GM23338 (cell line): ENCODE results near the gene MYADM. TPM values are rescaled to one million over a fixed set of nuclear protein-coding genes. Genes with fewer than 3 reads are reported as not detected.

ENCODE experiments used
- ATAC-seq: fragments of 200-7000 bp; cut with Tn5 transposase; 3 replicates; pipeline ENCODE4 v1.9.1; 2020
- DNase-seq: peaks from one replicate; pipeline ENCODE4 v3.0.0-alpha.2; 2015; ENCODE audit warnings: low spot score
- H2AFZ ChIP-seq: fragments of 200-600 bp; sonication (generic); 2 replicates; pipeline ENCODE4 v1.8.0; 2016; ENCODE audit warnings: antibody characterized with exemption, mild to moderate bottlenecking, moderate library complexity
- H3F3A ChIP-seq: fragments of 200-600 bp; sonication (generic); replicated peaks from 2 replicates; pipeline ENCODE4 v1.8.0; 2017; ENCODE audit warnings: antibody characterized with exemption, mixed run types, low read depth
- H3K27ac ChIP-seq: fragments of 200-600 bp; sonication (generic); 2 replicates; pipeline ENCODE4 v1.6.1; 2016; ENCODE audit warnings: low read depth
- H3K27me3 ChIP-seq: fragments of 200-600 bp; sonication (generic); 2 replicates; pipeline ENCODE4 v1.8.0; 2016; ENCODE audit warnings: mild to moderate bottlenecking, mixed run types, moderate library complexity; ENCODE audit not compliant: insufficient read depth
- H3K36me3 ChIP-seq: fragments of 200-600 bp; sonication (generic); 2 replicates; pipeline ENCODE4 v1.8.0; 2016; ENCODE audit warnings: mild to moderate bottlenecking; ENCODE audit not compliant: insufficient read depth
- H3K4me1 ChIP-seq: fragments of 200-600 bp; sonication (generic); 2 replicates; pipeline ENCODE4 v1.8.0; 2016; ENCODE audit warnings: mild to moderate bottlenecking, moderate library complexity; ENCODE audit not compliant: insufficient read depth
- H3K4me2 ChIP-seq: fragments of 200-600 bp; sonication (generic); 2 replicates; pipeline ENCODE4 v1.7.1; 2017; ENCODE audit warnings: mixed run types
- H3K4me3 ChIP-seq: fragments of 200-600 bp; sonication (generic); 2 replicates; pipeline ENCODE4 v1.6.1; 2016; ENCODE audit warnings: mixed run types
- H3K79me2 ChIP-seq: fragments of 200-600 bp; sonication (generic); replicated peaks from 2 replicates; pipeline ENCODE4 v1.8.0; 2017; ENCODE audit warnings: mild to moderate bottlenecking; ENCODE audit not compliant: insufficient read depth
- H3K9me2 ChIP-seq: fragments of 200-600 bp; sonication (generic); 2 replicates; pipeline ENCODE4 v1.8.0; 2017; ENCODE audit not compliant: insufficient read depth
- H4K20me1 ChIP-seq: fragments of 200-600 bp; sonication (generic); replicated peaks from 2 replicates; pipeline ENCODE4 v1.8.0; 2017; ENCODE audit warnings: mild to moderate bottlenecking; ENCODE audit not compliant: insufficient read depth
- H3K27ac Mint-ChIP-seq: 2 replicates; pipeline ENCODE4 v1.8.0; 2020; ENCODE audit warnings: inconsistent platforms, mild to moderate bottlenecking, moderate library complexity, mixed read lengths
- H3K27me3 Mint-ChIP-seq: 3 replicates; pipeline ENCODE4 v1.8.0; 2022; ENCODE audit warnings: low read depth, mild to moderate bottlenecking, moderate library complexity, mixed read lengths, inconsistent platforms; ENCODE audit not compliant: insufficient read depth, poor library complexity
- H3K36me3 Mint-ChIP-seq: 3 replicates; pipeline ENCODE4 v1.8.0; 2021; ENCODE audit warnings: low read depth, mild to moderate bottlenecking, inconsistent platforms, moderate library complexity, mixed read lengths
- H3K4me1 Mint-ChIP-seq: 3 replicates; pipeline ENCODE4 v1.8.0; 2020; ENCODE audit warnings: mild to moderate bottlenecking, inconsistent platforms, mixed read lengths
- H3K4me3 Mint-ChIP-seq: 3 replicates; pipeline ENCODE4 v1.8.0; 2021; ENCODE audit warnings: moderate library complexity, mild to moderate bottlenecking, inconsistent platforms, mixed read lengths
- H3K9me3 Mint-ChIP-seq: 3 replicates; pipeline ENCODE4 v1.8.0; 2020; ENCODE audit warnings: moderate library complexity, mild to moderate bottlenecking, inconsistent platforms, mixed read lengths
- CREB1 ChIP-seq: fragments of 250-450 bp; sonication (Bioruptor Pico); IDR thresholded peaks from 2 replicates; pipeline ENCODE4 v1.5.0; 2020; ENCODE audit warnings: low read depth, mild to moderate bottlenecking, moderate library complexity
- CTCF ChIP-seq, 2 experiments: fragments of 200-600 bp in 1 of 2; sonication (generic) in 1 of 2; conservative IDR thresholded peaks; 2 replicates each; pipeline versions ENCODE4 v1.5.1 to v1.6.1; 2016 to 2017; ENCODE audit warnings: antibody characterized with exemption in 2 of 2, low read depth in 2 of 2, mild to moderate bottlenecking in 2 of 2, moderate library complexity in 1 of 2
- POLR2AphosphoS5 ChIP-seq: IDR thresholded peaks from 2 replicates; pipeline ENCODE4 v1.6.1; 2016; ENCODE audit warnings: antibody characterized with exemption, low read depth
- REST ChIP-seq: IDR thresholded peaks from one replicate; pipeline ENCODE4 v1.6.1; 2018; ENCODE audit warnings: antibody characterized with exemption; ENCODE audit not compliant: unreplicated experiment
- ZNF462 ChIP-seq: fragments of 250-450 bp; sonication (Bioruptor Pico); IDR thresholded peaks from 2 replicates; pipeline ENCODE4 v1.5.0; 2020; ENCODE audit warnings: mild to moderate bottlenecking, moderate library complexity
- polyA plus RNA-seq: library from polyadenylated mRNA; unstranded; fragments of >200 nt; fragmentation: Nextera tagmentation; extraction: Ambion mirVana; gene quantifications from 2 replicates; pipeline ENCODE4 v1.2.1, GENCODE V29; 2016
- total RNA-seq: library from RNA; depleted of rRNA; stranded (reverse); fragments of >200 nt; shearing (Covaris generic); gene quantifications from 2 replicates; pipeline ENCODE4 v1.2.3, GENCODE V29; 2014

The MYADM gene
- total and polyA plus RNA-seq, 2 experiments from 2014 or later: 49.9 to 57.1 TPM

GRCh38 chr19:53906211-53907192 is 38.8 kb downstream of the MYADM start:
- Mint-ChIP-seq H3K9me3 (peaks cover 6% of the 10 kb centered on the region; the same call in 2 of the 3 replicates), H3K4me1 (peaks cover 40% of the 10 kb centered on the region), H3K4me3 (peak overlapping the region; percentile 79), H3K36me3 (peaks cover 3% of the 10 kb centered on the region; the same call in 2 of the 3 replicates), H3K27me3 (peaks cover 56% of the 10 kb centered on the region), H3K27ac (no peak overlapping the region)
- H3K4me3 ChIP-seq: peak overlapping the region; percentile 77
- H3K36me3 ChIP-seq: no peaks in the 10 kb centered on the region
- peaks cover 12% of the 10 kb centered on the region; the same call in 1 of the 2 replicates for H3K4me1 ChIP-seq
- H3K4me2 ChIP-seq: peak overlapping the region; percentile 95
- H2AFZ ChIP-seq: peak overlapping the region; percentile 83
- no peaks in the 10 kb centered on the region; the same call in 1 of the 2 replicates for H4K20me1 ChIP-seq
- peaks cover 13% of the 10 kb centered on the region for H3K79me2 ChIP-seq
- no peaks in the 10 kb centered on the region for H3K9me2 ChIP-seq
- DNase-seq: peak; percentile 81
- peaks cover 41% of the 10 kb centered on the region for H3K27me3 ChIP-seq
- peaks cover 19% of the 10 kb centered on the region; the same call in 1 of the 2 replicates for H3F3A ChIP-seq
- TF ChIP-seq ZNF462 (no peak), CTCF (conservative IDR thresholded peaks at IDR 0.05; ENCODE audit: low read depth in 2 of 2) (peak; percentile 74 to 79), CREB1 (CRISPR knock-in tag) (no peak), REST (no peak), POLR2AphosphoS5 (0 out of 2 replicates have a peak, but pooled peaks have one; percentile 14)
- ATAC-seq: peak; percentile 26
- H3K27ac ChIP-seq: no peak overlapping the region
